H1 (cell line): Measurements from ENCODE around the gene PCCA. TPM values are rescaled to one million over a fixed set of nuclear protein-coding genes. Genes with fewer than 3 reads are reported as not detected.

Source experiments
- CTCF ChIA-PET: fragments of 300-600 bp; sonication (Branson Sonifier 250); formaldehyde crosslinking; loops from one replicate; lab custom pipeline; 2021; ENCODE audit not compliant: partially characterized antibody; lab: Charles Lee
- POLR2A ChIA-PET: fragments of 300-600 bp; sonication (Branson Sonifier 250); formaldehyde crosslinking; loops from one replicate; lab custom pipeline; 2021; ENCODE audit warnings: inconsistent platforms; ENCODE audit not compliant: partially characterized antibody; lab: Charles Lee
- DNase-seq, 2 experiments: peaks; one replicate each; pipeline versions ENCODE4 v3.0.0 to v3.0.0-alpha.2; 2010 to 2022; ENCODE audit warnings: low spot score in 2 of 2, low read depth in 1 of 2, mixed read lengths in 1 of 2
- FAIRE-seq: peaks from 2 replicates; lab custom pipeline; 2011; peaks lifted over from hg19 to GRCh38; lab: Jason Lieb, UNC
- H2AFZ ChIP-seq: 2 replicates; pipeline ENCODE4 v1.8.1; 2012; ENCODE audit warnings: low read length, inconsistent platforms
- H2AK5ac ChIP-seq: 2 replicates; pipeline ENCODE4 v1.6.1; 2013; ENCODE audit warnings: low read depth, low read length
- H2BK120ac ChIP-seq: replicated peaks from 2 replicates; pipeline ENCODE3; 2013; ENCODE audit warnings: low read depth, low read length, inconsistent platforms
- H2BK12ac ChIP-seq: 2 replicates; pipeline ENCODE4 v1.6.1; 2013; ENCODE audit warnings: low read depth, low read length
- H2BK15ac ChIP-seq: 2 replicates; pipeline ENCODE4 v1.6.1; 2013; ENCODE audit warnings: low read length
- H2BK20ac ChIP-seq: 2 replicates; pipeline ENCODE4 v1.6.1; 2013; ENCODE audit warnings: low read length
- H2BK5ac ChIP-seq: 2 replicates; pipeline ENCODE4 v1.6.1; 2013; ENCODE audit warnings: low read depth, low read length
- H3K14ac ChIP-seq: 2 replicates; pipeline ENCODE4 v1.6.1; 2013; ENCODE audit warnings: inconsistent platforms; ENCODE audit not compliant: insufficient read length
- H3K18ac ChIP-seq: 2 replicates; pipeline ENCODE4 v1.6.1; 2013; ENCODE audit warnings: low read length; ENCODE audit errors: extremely low read depth
- H3K23ac ChIP-seq: 2 replicates; pipeline ENCODE4 v1.6.1; 2013; ENCODE audit warnings: inconsistent platforms; ENCODE audit not compliant: insufficient read length
- H3K23me2 ChIP-seq: 2 replicates; pipeline ENCODE4 v1.6.1; 2013; ENCODE audit warnings: low read depth, low read length
- H3K27ac ChIP-seq: 2 replicates; pipeline ENCODE4 v1.6.1; 2011; ENCODE audit warnings: low read depth, low read length, inconsistent platforms
- H3K27me3 ChIP-seq, 4 experiments: replicated peaks in 1 of 4; 1 replicate in 1 of 4; 2 replicates in 3 of 4; pipeline versions ENCODE4 v1.6.1 to v1.8.1; 2011 to 2013; ENCODE audit warnings: low read length in 3 of 4, mild to moderate bottlenecking in 3 of 4, inconsistent platforms in 2 of 4, mixed read lengths in 2 of 4, moderate library complexity in 1 of 4; ENCODE audit not compliant: control insufficient read depth in 3 of 4, insufficient read depth in 3 of 4; ENCODE audit errors: extremely low read depth in 1 of 4
- H3K36me3 ChIP-seq, 4 experiments: 2 replicates each; pipeline versions ENCODE4 v1.6.1 to v1.8.1; 2011 to 2013; ENCODE audit warnings: mild to moderate bottlenecking in 4 of 4, low read length in 3 of 4, moderate library complexity in 2 of 4, control low read depth in 1 of 4, inconsistent platforms in 1 of 4; ENCODE audit not compliant: insufficient read depth in 4 of 4, control insufficient read depth in 2 of 4
- H3K4ac ChIP-seq: replicated peaks from 2 replicates; pipeline ENCODE3; 2013; ENCODE audit warnings: low read length, low read depth, mixed read lengths, inconsistent platforms; ENCODE audit not compliant: insufficient read length
- H3K4me1 ChIP-seq, 4 experiments: replicated peaks in 1 of 4; 1 replicate in 1 of 4; 2 replicates in 3 of 4; pipeline versions ENCODE4 v1.6.1 to v1.8.1; 2011 to 2013; ENCODE audit warnings: low read length in 3 of 4, inconsistent platforms in 2 of 4, mixed read lengths in 1 of 4; ENCODE audit not compliant: insufficient read depth in 4 of 4, control insufficient read depth in 3 of 4
- H3K4me2 ChIP-seq, 2 experiments: 2 replicates each; pipeline versions ENCODE4 v1.6.1 to v1.8.1; 2011 to 2013; ENCODE audit warnings: low read depth in 2 of 2, low read length in 2 of 2, control low read depth in 1 of 2, inconsistent platforms in 1 of 2, mild to moderate bottlenecking in 1 of 2; ENCODE audit not compliant: insufficient read depth in 1 of 2
- H3K4me3 ChIP-seq, 4 experiments: fragments of 200-600, 300-600 bp in 1 of 4; sonication (generic), shearing (Covaris generic), sonication (Bioruptor Twin) in 1 of 4; 2 replicates each; pipeline versions ENCODE4 v1.5.1 to v1.8.1; 2011 to 2016; ENCODE audit warnings: low read length in 4 of 4, low read depth in 3 of 4, control low read depth in 2 of 4, inconsistent platforms in 2 of 4, mild to moderate bottlenecking in 2 of 4, mixed read lengths in 1 of 4, moderate library complexity in 1 of 4; ENCODE audit not compliant: insufficient read depth in 2 of 4; ENCODE audit errors: extremely low read depth in 1 of 4
- H3K56ac ChIP-seq: replicated peaks from 2 replicates; pipeline ENCODE3; 2013; ENCODE audit warnings: low read depth, mild to moderate bottlenecking, mixed read lengths, low read length, inconsistent platforms; ENCODE audit not compliant: insufficient read length
- H3K79me1 ChIP-seq: 2 replicates; pipeline ENCODE4 v1.6.1; 2013; ENCODE audit warnings: low read depth, low read length, control low read depth
- H3K79me2 ChIP-seq, 2 experiments: 2 replicates each; pipeline versions ENCODE4 v1.6.1 to v1.8.1; 2012 to 2013; ENCODE audit warnings: low read length in 2 of 2, mild to moderate bottlenecking in 2 of 2, inconsistent platforms in 1 of 2; ENCODE audit not compliant: insufficient read depth in 2 of 2, control insufficient read depth in 1 of 2
- H3K9ac ChIP-seq, 4 experiments: replicated peaks in 1 of 4; 1 replicate in 1 of 4; 2 replicates in 3 of 4; pipeline versions ENCODE4 v1.6.1 to v1.8.1; 2011 to 2013; ENCODE audit warnings: low read depth in 3 of 4, low read length in 3 of 4, control low read depth in 2 of 4, mild to moderate bottlenecking in 2 of 4, moderate library complexity in 2 of 4, inconsistent platforms in 1 of 4; ENCODE audit errors: extremely low read depth in 1 of 4
- H3K9me3 ChIP-seq, 2 experiments: 2 replicates each; pipeline versions ENCODE4 v1.6.1 to v1.8.1; 2012 to 2013; ENCODE audit warnings: mild to moderate bottlenecking in 2 of 2, moderate library complexity in 2 of 2, control low read depth in 1 of 2, inconsistent platforms in 1 of 2, low read depth in 1 of 2, low read length in 1 of 2, mixed read lengths in 1 of 2; ENCODE audit not compliant: insufficient read depth in 2 of 2
- H4K20me1 ChIP-seq, 2 experiments: replicated peaks in 1 of 2; 2 replicates each; pipeline versions ENCODE3 to v1.8.1; 2011 to 2013; ENCODE audit warnings: inconsistent platforms in 2 of 2, low read length in 2 of 2, mild to moderate bottlenecking in 1 of 2; ENCODE audit not compliant: insufficient read depth in 2 of 2, control insufficient read depth in 1 of 2
- H4K5ac ChIP-seq: 2 replicates; pipeline ENCODE4 v1.6.1; 2013; ENCODE audit warnings: low read length, low read depth, mixed read lengths, inconsistent platforms; ENCODE audit not compliant: insufficient read length
- H4K8ac ChIP-seq: 2 replicates; pipeline ENCODE4 v1.8.0; 2013; ENCODE audit warnings: mild to moderate bottlenecking, moderate library complexity, low read length, inconsistent platforms; ENCODE audit not compliant: insufficient read depth; ENCODE audit errors: extremely low read depth
- H4K91ac ChIP-seq: replicated peaks from 2 replicates; pipeline ENCODE3; 2013; ENCODE audit warnings: low read length, mixed read lengths, inconsistent platforms; ENCODE audit not compliant: insufficient read length
- CREB1 ChIP-seq: IDR thresholded peaks from 2 replicates; pipeline ENCODE4 v1.6.1; 2012; ENCODE audit warnings: inconsistent platforms
- CTBP2 ChIP-seq: IDR thresholded peaks from 2 replicates; pipeline ENCODE4 v1.7.0; 2011; ENCODE audit warnings: borderline replicate concordance, mild to moderate bottlenecking, moderate library complexity, mixed read lengths, low read length; ENCODE audit not compliant: insufficient read depth, insufficient read length
- EZH2 ChIP-seq: fragments of 200-600 bp; sonication (generic); IDR thresholded peaks from 2 replicates; pipeline ENCODE4 v1.7.1; 2012; ENCODE audit warnings: low read depth, mild to moderate bottlenecking, moderate library complexity, low read length, inconsistent platforms; ENCODE audit not compliant: severe bottlenecking
- FOSL1 ChIP-seq: IDR thresholded peaks from 2 replicates; pipeline ENCODE4 v1.6.1; 2011; ENCODE audit warnings: mild to moderate bottlenecking, low read depth, low read length, moderate library complexity; ENCODE audit not compliant: insufficient read depth
- GABPA ChIP-seq: IDR thresholded peaks from 2 replicates; pipeline ENCODE4 v1.6.1; 2011; ENCODE audit warnings: mild to moderate bottlenecking, low read length, moderate library complexity, borderline replicate concordance; ENCODE audit not compliant: insufficient read depth
- JUND ChIP-seq: IDR thresholded peaks from 2 replicates; pipeline ENCODE4 v1.6.1; 2011; ENCODE audit warnings: mild to moderate bottlenecking, improper control_type of control experiment, low read length
- KDM1A ChIP-seq: fragments of 200-600, 300-600 bp; sonication (generic); IDR thresholded peaks from 2 replicates; pipeline ENCODE4 v1.7.1; 2016; ENCODE audit warnings: mild to moderate bottlenecking, low read length, borderline replicate concordance
- POLR2AphosphoS5 ChIP-seq: IDR thresholded peaks from 2 replicates; pipeline ENCODE4 v1.6.1; 2011; ENCODE audit warnings: low read depth, low read length
- RFX5 ChIP-seq: IDR thresholded peaks from 2 replicates; pipeline ENCODE4 v1.6.1; 2011; ENCODE audit warnings: low read depth, low read length, improper control_type of control experiment, borderline replicate concordance
- SAP30 ChIP-seq: fragments of 300-600 bp; sonication (generic); IDR thresholded peaks from 2 replicates; pipeline ENCODE4 v1.7.1; 2012; ENCODE audit warnings: low read length, moderate library complexity, mild to moderate bottlenecking, inconsistent platforms; ENCODE audit not compliant: insufficient read depth, insufficient replicate concordance
- SP2 ChIP-seq: IDR thresholded peaks from 2 replicates; pipeline ENCODE4 v1.6.1; 2012; ENCODE audit warnings: mild to moderate bottlenecking, low read length, inconsistent platforms
- SRF ChIP-seq: IDR thresholded peaks from 2 replicates; pipeline ENCODE4 v1.6.1; 2011; ENCODE audit warnings: mild to moderate bottlenecking, low read depth, low read length, moderate library complexity
- TBP ChIP-seq: IDR thresholded peaks from 2 replicates; pipeline ENCODE4 v1.6.1; 2011; ENCODE audit warnings: low read depth, low read length, improper control_type of control experiment
- YY1 ChIP-seq: IDR thresholded peaks from 2 replicates; pipeline ENCODE4 v1.6.1; 2011; ENCODE audit warnings: low read depth, mild to moderate bottlenecking, low read length
- WGBS, 2 experiments: shearing (Covaris generic) in 1 of 2; methylation state at CpG; one replicate each; pipeline versions ENCODE4 v1.1.6 to v1.1.7; 2013 to 2015; ENCODE audit warnings: low lambda C conversion rate in 2 of 2, mixed read lengths in 2 of 2, inconsistent platforms in 1 of 2, low coverage in 1 of 2, missing lambda C conversion rate in 1 of 2; ENCODE audit not compliant: insufficient replicate concordance in 2 of 2, insufficient coverage in 1 of 2, insufficient read length in 1 of 2; ENCODE audit errors: extremely low coverage in 1 of 2, missing lambda C conversion rate in 1 of 2; 5-methylcytosine and 5-hydroxymethylcytosine counted together
- polyA plus RNA-seq, 7 experiments: library from polyadenylated mRNA; depleted of rRNA in 3 of 7; stranded (reverse) in 5 of 7; unstranded in 2 of 7; fragments of >200 nt in 5 of 7; fragments of 200-250 nt in 2 of 7; gene quantifications; 1 replicate in 5 of 7; 2 replicates in 1 of 7; 4 replicates in 1 of 7; pipeline versions ENCODE4 v1.2.1 to v1.2.3, GENCODE V29; 2011 to 2013; ENCODE audit warnings: missing spikeins in 2 of 7, mixed read lengths in 2 of 7
- total RNA-seq: library from RNA; stranded (reverse); fragmentation: NEBNext Ultra II Directional; extraction: Animal tissue kit (Norgen Biotek cat#: 25700); gene quantifications from 2 replicates; pipeline ENCODE4 v1.2.1, GENCODE V29; 2021
- TF ChIP-seq, protein P1 (sequence below): IDR thresholded peaks from 2 replicates; pipeline ENCODE4 v1.6.1; 2012; ENCODE audit warnings: inconsistent platforms

Gene PCCA
- total and polyA plus RNA-seq, 2 of the 8 experiments (the other 6 are each of a cell fraction or from before 2014, with no cell fraction given), result 18.4 to 49.8 TPM

DNA sequence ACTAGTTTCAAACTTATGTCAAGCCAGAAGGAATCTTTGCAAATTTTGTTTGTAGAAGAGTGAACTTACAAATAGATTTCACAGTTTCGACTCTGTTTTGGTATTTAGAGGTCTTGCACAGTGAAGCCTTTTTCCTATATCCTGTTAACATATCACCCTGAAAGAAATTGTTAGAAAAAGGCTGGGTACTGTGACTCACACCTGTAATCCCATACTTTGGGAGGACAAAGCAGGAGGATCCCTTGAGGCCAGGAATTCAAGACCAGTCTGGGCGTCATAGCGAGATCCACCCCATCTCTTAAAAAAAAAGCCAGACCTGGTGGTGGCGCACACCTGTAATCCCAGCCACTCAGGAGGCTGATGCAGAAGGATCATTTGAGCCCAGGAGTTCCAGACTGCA lies 275.7 kb downstream of the PCCA start:
- Histone ChIP-seq H2BK15ac (no peak overlapping the region), H4K8ac (no peak overlapping the region), H3K56ac (no peak overlapping the region)
- TF ChIP-seq SP2, result no peak
- TF ChIP-seq RFX5, result no peak
- TF ChIP-seq SRF, result no peak
- no peak for TF ChIP-seq GABPA
- TF ChIP-seq, protein P1, sequence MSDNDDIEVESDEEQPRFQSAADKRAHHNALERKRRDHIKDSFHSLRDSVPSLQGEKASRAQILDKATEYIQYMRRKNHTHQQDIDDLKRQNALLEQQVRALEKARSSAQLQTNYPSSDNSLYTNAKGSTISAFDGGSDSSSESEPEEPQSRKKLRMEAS, result no peak
- TF ChIP-seq EZH2, result no peak
- TF ChIP-seq YY1, result no peak
- no peak for TF ChIP-seq JUND
- TF ChIP-seq FOSL1, result no peak
- TF ChIP-seq SAP30, result no peak
- no peak for TF ChIP-seq TBP
- TF ChIP-seq CTBP2, result no peak
- no peak for TF ChIP-seq CREB1
- TF ChIP-seq KDM1A, result no peak
- no peak for TF ChIP-seq POLR2AphosphoS5
- TF ChIP-seq, all 59 proteins: peak for 0
- Histone ChIP-seq H4K20me1 (no peaks in the 10 kb centered on the region), H2BK20ac (no peak overlapping the region), H3K79me2 (no peaks in the 10 kb centered on the region), H3K14ac (no peak overlapping the region), H3K9ac (no peak overlapping the region), H3K4ac (no peak overlapping the region), H3K9me3 (no peaks in the 10 kb centered on the region), H2BK5ac (no peak overlapping the region), H3K27ac (no peak overlapping the region), H3K18ac (no peak overlapping the region), H4K5ac (no peak overlapping the region), H3K4me3 (no peak overlapping the region), H3K4me1 (peaks cover 0 to 3% (median 2%) of the 10 kb centered on the region in 4 experiments; a peak in 2 of 7 replicates), H3K23ac (no peak overlapping the region), H3K79me1 (no peaks in the 10 kb centered on the region), H2BK12ac (no peak overlapping the region), H2BK120ac (no peak overlapping the region), H3K27me3 (no peaks in the 10 kb centered on the region), H2AK5ac (no peak overlapping the region), H3K23me2 (no peaks in the 10 kb centered on the region), H4K91ac (no peak overlapping the region), H3K36me3 (peaks cover 0 to 6% (median 0%) of the 10 kb centered on the region in 4 experiments; a peak in 1 of 8 replicates), H3K4me2 (no peak overlapping the region), H2AFZ (no peak overlapping the region)
- ChIA-PET POLR2A (interaction anchor here (0.6 kb wide), 1 partner anchor 27 kb away, joined by 4 read pairs; no protein-coding TSS in a partner anchor), CTCF (interaction anchor here (1.3 kb wide), 1 partner anchor 11 kb away, joined by 3 read pairs; no protein-coding TSS in a partner anchor)
- 82% methylated on average over 4 of the region's 4 CpGs; no CpG with 5 or more reads in 1 of the 2 experiments for WGBS, 2 experiments
- DNase-seq, result no peak
- no peak for FAIRE-seq
